Measurements from ENCODE around the gene PIP4K2A.

PIP4K2A gene

DNA sequence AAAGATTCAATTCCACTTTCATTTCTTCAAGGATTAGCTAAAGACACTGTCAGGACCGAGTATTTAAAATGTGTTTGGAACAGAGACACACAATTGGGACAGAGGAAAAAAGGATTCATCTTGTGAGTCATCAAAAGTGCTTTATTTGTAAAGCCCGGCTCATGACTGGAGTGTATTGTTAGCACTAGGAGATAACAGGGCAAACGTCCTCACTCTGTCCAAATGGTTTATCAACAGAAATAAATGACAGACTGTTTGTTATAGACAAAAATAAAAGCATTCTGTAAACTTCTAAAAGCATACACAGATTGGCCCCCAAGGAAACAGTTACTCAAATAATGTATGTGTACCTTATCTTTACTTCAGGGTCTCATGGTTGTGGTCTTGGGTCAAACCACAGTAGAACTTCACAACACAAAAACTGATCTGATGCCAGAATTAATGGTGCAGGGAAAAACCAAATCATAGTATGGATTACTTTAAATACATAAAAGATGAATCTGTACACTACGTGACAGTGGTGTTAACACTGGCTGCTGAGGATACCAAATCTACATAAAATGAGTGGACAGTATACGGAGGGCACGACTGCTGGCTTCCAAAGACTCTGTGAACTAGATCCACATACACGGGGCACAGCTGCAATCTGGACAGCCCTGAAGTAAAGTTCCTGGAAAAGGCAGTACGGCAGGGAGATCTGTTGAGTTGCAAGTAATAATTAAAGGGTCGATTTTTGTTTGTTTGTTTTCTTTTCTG lies 179.4 kb downstream of the PIP4K2A start:
- no peak overlapping the region for H3K27ac ChIP-seq (ENCODE audit: low read depth, low read length)
- H2AK5ac ChIP-seq (ENCODE audit: low read length), result no peak overlapping the region
- no peak overlapping the region for H3K18ac ChIP-seq (ENCODE audit: low read length)
- H2BK5ac ChIP-seq (ENCODE audit: low read depth, low read length, poor library complexity), result no peak overlapping the region
- no peaks in the 10 kb centered on the region for H3K79me2 ChIP-seq (ENCODE audit: control insufficient read depth, insufficient read depth, low read length, poor library complexity)
- WGBS (ENCODE audit: extremely low coverage, insufficient coverage, insufficient read length), result no CpG with 5 or more reads among the region's 9 CpGs
- H3K4ac ChIP-seq (ENCODE audit: low read depth, low read length), result no peak overlapping the region
- H3K79me1 ChIP-seq (ENCODE audit: low read length), result no peaks in the 10 kb centered on the region
- H3K36me3 ChIP-seq (ENCODE audit: control insufficient read depth in 1 of 2, insufficient read depth in 2 of 2, low read length in 2 of 2), result peaks cover 17 to 21% of the 10 kb centered on the region in 2 experiments
- H3K9me3 ChIP-seq (ENCODE audit: insufficient read depth, low read depth, low read length), result peaks cover 4% of the 10 kb centered on the region
- no peak overlapping the region for H3K9ac ChIP-seq (ENCODE audit: low read length)
- no peak overlapping the region for H4K91ac ChIP-seq (ENCODE audit: low read depth, low read length)
- H2AFZ ChIP-seq (ENCODE audit: insufficient read depth, low read length, poor library complexity), result no peak overlapping the region
- no peak overlapping the region for H3K4me3 ChIP-seq (ENCODE audit: low read depth, low read length)
- no peak overlapping the region for H3K4me2 ChIP-seq (ENCODE audit: low read length)
- no peak overlapping the region for H2BK120ac ChIP-seq (ENCODE audit: insufficient read depth, low read length, poor library complexity)
- no peaks in the 10 kb centered on the region for H3K4me1 ChIP-seq (ENCODE audit: control insufficient read depth in 1 of 2, insufficient read depth in 2 of 2, low read length in 2 of 2)
- H2BK12ac ChIP-seq (ENCODE audit: low read length), result no peak overlapping the region
- no peak overlapping the region for H3K14ac ChIP-seq (ENCODE audit: low read length)
- no peak overlapping the region for H3K23ac ChIP-seq (ENCODE audit: low read length)
- H3K27me3 ChIP-seq (ENCODE audit: insufficient read depth, low read length), result no peaks in the 10 kb centered on the region
- H4K12ac ChIP-seq (ENCODE audit: low read depth, low read length), result no peak overlapping the region
- no peak overlapping the region for H4K8ac ChIP-seq (ENCODE audit: low read depth, low read length)
- DNase-seq, result no peak

DNA sequence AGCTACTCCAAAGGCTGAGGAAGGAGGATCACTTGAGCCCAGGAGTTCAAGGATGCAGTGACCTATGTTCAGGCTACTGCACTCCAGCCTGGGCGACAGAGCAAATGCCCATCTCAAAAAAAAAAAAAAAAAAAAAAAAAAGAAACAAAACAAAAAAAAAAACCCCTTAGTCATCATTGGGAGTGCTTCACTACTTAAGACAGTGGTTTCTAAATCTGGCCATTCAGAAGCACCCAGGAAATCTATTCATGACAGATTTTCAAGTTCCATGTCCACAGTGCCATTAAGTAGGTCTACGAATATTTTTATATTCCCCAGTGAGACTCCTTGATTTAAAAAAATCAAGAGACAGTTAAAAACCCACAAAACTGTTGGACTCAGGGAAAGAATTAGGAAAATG lies 182.9 kb downstream of the PIP4K2A start:
- no peak for DNase-seq
- H3K4ac ChIP-seq (ENCODE audit: low read depth, low read length), result no peak overlapping the region

GRCh38 chr10:22531008-22531407 lies 183.4 kb downstream of the PIP4K2A start:
- DNase-seq, result no peak
- Histone ChIP-seq H4K91ac (ENCODE audit: low read depth, low read length) (no peak overlapping the region), H2BK120ac (ENCODE audit: insufficient read depth, low read length, poor library complexity) (no peak overlapping the region), H2BK12ac (ENCODE audit: low read length) (no peak overlapping the region), H3K27me3 (ENCODE audit: insufficient read depth, low read length) (no peaks in the 10 kb centered on the region), H3K4ac (ENCODE audit: low read depth, low read length) (no peak overlapping the region), H3K14ac (ENCODE audit: low read length) (no peak overlapping the region), H3K23ac (ENCODE audit: low read length) (no peak overlapping the region), H3K79me2 (ENCODE audit: control insufficient read depth, insufficient read depth, low read length, poor library complexity) (no peaks in the 10 kb centered on the region), H3K9ac (ENCODE audit: low read length) (no peak overlapping the region), H3K9me3 (ENCODE audit: insufficient read depth, low read depth, low read length) (peaks cover 5% of the 10 kb centered on the region), H3K27ac (ENCODE audit: low read depth, low read length) (no peak overlapping the region), H2BK5ac (ENCODE audit: low read depth, low read length, poor library complexity) (no peak overlapping the region), H2AFZ (ENCODE audit: insufficient read depth, low read length, poor library complexity) (no peak overlapping the region), H4K12ac (ENCODE audit: low read depth, low read length) (no peak overlapping the region), H3K4me3 (ENCODE audit: low read depth, low read length) (no peak overlapping the region), H3K4me1 (ENCODE audit: control insufficient read depth in 1 of 2, insufficient read depth in 2 of 2, low read length in 2 of 2) (no peaks in the 10 kb centered on the region), H3K18ac (ENCODE audit: low read length) (no peak overlapping the region), H4K8ac (ENCODE audit: low read depth, low read length) (no peak overlapping the region), H3K36me3 (ENCODE audit: control insufficient read depth in 1 of 2, insufficient read depth in 2 of 2, low read length in 2 of 2) (no peaks in the 10 kb centered on the region), H3K4me2 (ENCODE audit: low read length) (no peak overlapping the region), H3K79me1 (ENCODE audit: low read length) (no peaks in the 10 kb centered on the region), H2AK5ac (ENCODE audit: low read length) (no peak overlapping the region)
- WGBS (ENCODE audit: extremely low coverage, insufficient coverage, insufficient read length), result no CpG with 5 or more reads among the region's 3 CpGs

More for the DNA sequence above, 182.9 kb downstream of the PIP4K2A start:
- H4K91ac ChIP-seq (ENCODE audit: low read depth, low read length), result no peak overlapping the region
- H3K14ac ChIP-seq (ENCODE audit: low read length), result no peak overlapping the region
- H3K4me3 ChIP-seq (ENCODE audit: low read depth, low read length), result no peak overlapping the region
- H3K27me3 ChIP-seq (ENCODE audit: insufficient read depth, low read length), result no peaks in the 10 kb centered on the region
- peaks cover 5% of the 10 kb centered on the region for H3K9me3 ChIP-seq (ENCODE audit: insufficient read depth, low read depth, low read length)
- H2BK120ac ChIP-seq (ENCODE audit: insufficient read depth, low read length, poor library complexity), result no peak overlapping the region
- no peak overlapping the region for H2BK12ac ChIP-seq (ENCODE audit: low read length)
- H2AK5ac ChIP-seq (ENCODE audit: low read length), result no peak overlapping the region
- H4K8ac ChIP-seq (ENCODE audit: low read depth, low read length), result no peak overlapping the region
- H2AFZ ChIP-seq (ENCODE audit: insufficient read depth, low read length, poor library complexity), result no peak overlapping the region
- H3K23ac ChIP-seq (ENCODE audit: low read length), result no peak overlapping the region
- no peak overlapping the region for H3K9ac ChIP-seq (ENCODE audit: low read length)
- no peaks in the 10 kb centered on the region for H3K4me1 ChIP-seq (ENCODE audit: control insufficient read depth in 1 of 2, insufficient read depth in 2 of 2, low read length in 2 of 2)
- no peaks in the 10 kb centered on the region for H3K79me1 ChIP-seq (ENCODE audit: low read length)
- H3K4me2 ChIP-seq (ENCODE audit: low read length), result no peak overlapping the region
- WGBS (ENCODE audit: extremely low coverage, insufficient coverage, insufficient read length), result no CpG with 5 or more reads among the region's 2 CpGs
- H4K12ac ChIP-seq (ENCODE audit: low read depth, low read length), result no peak overlapping the region
- H3K36me3 ChIP-seq (ENCODE audit: control insufficient read depth in 1 of 2, insufficient read depth in 2 of 2, low read length in 2 of 2), result peaks cover 0 to 2% of the 10 kb centered on the region in 2 experiments
- H3K27ac ChIP-seq (ENCODE audit: low read depth, low read length), result no peak overlapping the region
- H3K18ac ChIP-seq (ENCODE audit: low read length), result no peak overlapping the region
- H2BK5ac ChIP-seq (ENCODE audit: low read depth, low read length, poor library complexity), result no peak overlapping the region
- no peaks in the 10 kb centered on the region for H3K79me2 ChIP-seq (ENCODE audit: control insufficient read depth, insufficient read depth, low read length, poor library complexity)

GRCh38 chr10:22527520-22527919 lies 186.9 kb downstream of the PIP4K2A start:
- Histone ChIP-seq H3K4me1 (ENCODE audit: control insufficient read depth in 1 of 2, insufficient read depth in 2 of 2, low read length in 2 of 2) (no peaks in the 10 kb centered on the region), H4K91ac (ENCODE audit: low read depth, low read length) (no peak overlapping the region), H3K14ac (ENCODE audit: low read length) (no peak overlapping the region), H3K23ac (ENCODE audit: low read length) (no peak overlapping the region), H3K18ac (ENCODE audit: low read length) (no peak overlapping the region), H2AK5ac (ENCODE audit: low read length) (no peak overlapping the region), H3K27me3 (ENCODE audit: insufficient read depth, low read length) (no peaks in the 10 kb centered on the region), H2BK5ac (ENCODE audit: low read depth, low read length, poor library complexity) (no peak overlapping the region), H3K36me3 (ENCODE audit: control insufficient read depth in 1 of 2, insufficient read depth in 2 of 2, low read length in 2 of 2) (no peaks in the 10 kb centered on the region), H3K79me1 (ENCODE audit: low read length) (no peaks in the 10 kb centered on the region), H4K12ac (ENCODE audit: low read depth, low read length) (no peak overlapping the region), H3K9ac (ENCODE audit: low read length) (no peak overlapping the region), H2BK12ac (ENCODE audit: low read length) (no peak overlapping the region), H2AFZ (ENCODE audit: insufficient read depth, low read length, poor library complexity) (no peak overlapping the region), H3K4me2 (ENCODE audit: low read length) (no peak overlapping the region), H2BK120ac (ENCODE audit: insufficient read depth, low read length, poor library complexity) (no peak overlapping the region), H3K4me3 (ENCODE audit: low read depth, low read length) (no peak overlapping the region), H3K79me2 (ENCODE audit: control insufficient read depth, insufficient read depth, low read length, poor library complexity) (no peaks in the 10 kb centered on the region), H3K4ac (ENCODE audit: low read depth, low read length) (no peak overlapping the region), H3K27ac (ENCODE audit: low read depth, low read length) (no peak overlapping the region), H4K8ac (ENCODE audit: low read depth, low read length) (no peak overlapping the region), H3K9me3 (ENCODE audit: insufficient read depth, low read depth, low read length) (peaks cover 9% of the 10 kb centered on the region)
- WGBS (ENCODE audit: extremely low coverage, insufficient coverage, insufficient read length), result no CpG with 5 or more reads among the region's 2 CpGs
- no peak for DNase-seq

All from trophoblast cell (in vitro differentiated cells and primary cell).